ENCODE results near the gene TAF4. TPM values are rescaled to one million over a fixed set of nuclear protein-coding genes. Genes with fewer than 3 reads are reported as not detected.

The TAF4 gene
- total and polyA plus RNA-seq, 7 experiments from 2014 or later, result 0.74 to 43.7 (median 20.8) TPM

DNA sequence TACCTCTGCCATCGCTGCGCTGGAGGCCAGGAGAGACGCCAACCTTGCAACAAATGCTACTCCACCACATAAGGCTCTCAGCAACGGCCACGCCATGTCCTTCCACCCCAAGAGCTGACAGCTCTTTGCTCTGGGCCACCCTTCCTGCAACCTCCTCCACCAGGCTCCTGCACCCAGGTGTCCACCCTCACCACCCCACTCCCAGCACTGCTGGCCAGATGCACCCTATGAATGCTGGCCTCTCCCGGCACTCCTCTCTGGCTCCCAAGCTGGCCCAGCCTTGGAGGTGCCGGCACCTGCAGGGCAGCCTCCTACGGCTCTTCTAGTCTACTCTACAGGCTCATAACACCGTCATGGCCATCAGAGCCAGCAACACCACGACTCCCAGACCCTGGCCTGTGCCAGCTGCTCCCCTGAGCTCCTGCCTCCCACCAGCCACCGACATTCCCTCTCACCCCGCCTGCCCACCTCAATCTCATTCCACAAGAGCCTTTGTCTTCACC, 11.2 kb downstream of the TAF4 start:
- Mint-ChIP-seq H3K27me3 (no peaks in the 10 kb centered on the region), H3K4me3 (no peak overlapping the region), H3K27ac (no peak overlapping the region), H3K36me3 (peaks cover 0 to 10% (median 0%) of the 10 kb centered on the region in 5 donors), H3K9me3 (no peaks in the 10 kb centered on the region), H3K4me1 (peaks cover 11 to 81% (median 49%) of the 10 kb centered on the region in 7 donors)
- DNase-seq (no peak), ATAC-seq (no peak)
- ChIA-PET CTCF (no interaction called here), POLR2A (no interaction called here)
- intact Hi-C loops (cut with micrococcal nuclease), result no loop called here
- H3K27me3 ChIP-seq (ENCODE audit: control insufficient read depth in 2 of 2, insufficient read depth in 2 of 2, low read length in 2 of 2), result no peaks in the 10 kb centered on the region
- no peak overlapping the region for H3K27ac ChIP-seq (ENCODE audit: low read depth, low read length)
- peaks cover 0 to 3% of the 10 kb centered on the region in 2 donors for H3K4me1 ChIP-seq (ENCODE audit: control insufficient read depth in 2 of 2, insufficient read depth in 2 of 2, low read length in 2 of 2)
- peaks cover 0 to 6% (median 0%) of the 10 kb centered on the region in 3 experiments for H3K36me3 ChIP-seq (ENCODE audit: control insufficient read depth in 2 of 3, insufficient read depth in 3 of 3, low read length in 3 of 3)
- H3K4me3 ChIP-seq (ENCODE audit: low read length), result no peak overlapping the region
- no peaks in the 10 kb centered on the region for H3K9me3 ChIP-seq (ENCODE audit: control insufficient read depth in 2 of 3, low read length in 3 of 3)

DNA sequence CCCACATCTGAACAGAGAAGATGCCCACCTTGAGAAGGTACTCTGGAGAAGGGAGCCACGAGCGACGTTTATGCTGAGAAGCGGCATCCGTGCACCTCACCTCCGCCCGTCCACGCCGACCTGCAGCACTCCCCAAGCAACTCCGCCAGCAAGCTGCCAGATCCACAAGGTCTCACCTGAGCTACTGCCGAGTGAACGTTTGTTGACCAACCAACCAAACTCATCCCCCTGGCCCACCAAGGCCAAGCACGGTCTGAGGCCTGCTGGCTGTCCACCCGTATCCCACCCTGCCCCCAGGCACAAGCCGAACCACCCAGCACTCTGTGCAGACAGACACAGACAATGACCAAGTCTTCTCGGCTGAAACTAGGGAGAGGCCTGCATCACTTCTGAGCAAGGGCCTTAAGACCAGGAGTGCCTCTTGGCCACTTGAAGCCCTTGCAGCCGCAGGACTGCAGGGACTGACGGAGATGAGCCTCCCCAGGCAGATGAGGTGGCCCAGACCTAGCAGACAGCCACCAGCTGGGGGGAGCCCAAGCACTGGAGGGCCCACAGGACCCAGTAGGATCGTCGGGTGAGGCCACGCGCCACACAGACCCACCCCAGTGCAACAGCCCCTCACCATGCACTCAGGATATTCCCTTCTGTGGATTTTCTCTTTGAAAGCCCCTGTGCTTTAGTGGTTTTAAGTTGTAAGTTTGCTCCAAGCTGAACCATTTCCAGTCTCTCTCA, 12.1 kb downstream of the TAF4 start:
- Mint-ChIP-seq H3K27me3 (no peaks in the 10 kb centered on the region), H3K4me1 (peaks cover 10 to 80% (median 47%) of the 10 kb centered on the region in 7 donors), H3K9me3 (no peaks in the 10 kb centered on the region), H3K36me3 (peaks cover 0 to 7% (median 0%) of the 10 kb centered on the region in 5 donors), H3K4me3 (peak overlapping the region in 1 of 10 donors; percentile 10), H3K27ac (peak overlapping the region in 2 of 9 donors; percentile 67 to 79)
- peaks cover 0 to 3% of the 10 kb centered on the region in 2 donors for H3K4me1 ChIP-seq (ENCODE audit: control insufficient read depth in 2 of 2, insufficient read depth in 2 of 2, low read length in 2 of 2)
- ATAC-seq (no peak), DNase-seq (no peak)
- intact Hi-C loops (cut with micrococcal nuclease), result no loop called here
- no peaks in the 10 kb centered on the region for H3K9me3 ChIP-seq (ENCODE audit: control insufficient read depth in 2 of 3, low read length in 3 of 3)
- H3K36me3 ChIP-seq (ENCODE audit: control insufficient read depth in 2 of 3, insufficient read depth in 3 of 3, low read length in 3 of 3), result peaks cover 0 to 6% (median 0%) of the 10 kb centered on the region in 3 experiments
- H3K27ac ChIP-seq (ENCODE audit: low read depth, low read length), result no peak overlapping the region
- H3K27me3 ChIP-seq (ENCODE audit: control insufficient read depth in 2 of 2, insufficient read depth in 2 of 2, low read length in 2 of 2), result no peaks in the 10 kb centered on the region
- ChIA-PET POLR2A (no interaction called here), CTCF (no interaction called here)
- no peak overlapping the region for H3K4me3 ChIP-seq (ENCODE audit: low read length)

DNA sequence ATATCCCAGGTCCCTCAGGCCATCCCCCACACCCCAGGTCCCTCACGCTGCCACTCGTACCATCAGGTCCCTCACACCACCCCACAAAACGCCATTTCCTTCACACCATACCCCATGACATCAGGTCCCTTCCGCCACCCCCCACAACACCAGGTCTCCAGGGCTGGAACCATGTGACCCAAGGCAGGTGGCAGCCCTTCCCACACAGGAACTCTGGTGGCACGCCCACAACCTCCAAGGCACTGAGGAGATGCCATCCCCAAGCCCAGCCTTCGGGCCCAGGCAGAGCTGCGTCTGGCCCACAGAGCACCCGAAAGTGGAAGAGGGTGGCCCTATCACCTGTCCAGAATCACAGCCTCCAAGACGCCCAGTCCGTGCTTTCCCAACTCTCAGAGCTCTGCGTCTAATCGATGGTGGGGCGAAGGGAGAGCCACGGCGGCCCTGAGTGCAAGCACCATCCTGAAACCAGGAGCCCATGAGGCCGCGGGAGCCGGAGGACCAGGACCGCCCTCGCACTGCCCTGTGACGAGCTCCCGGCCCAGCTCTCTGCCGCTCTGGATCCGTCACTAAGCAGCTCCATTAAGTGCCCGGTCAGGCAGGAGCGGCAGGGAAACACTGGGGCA, 12.7 kb downstream of the TAF4 start:
- ATAC-seq (no peak), DNase-seq (no peak)
- peaks cover 0 to 7% (median 0%) of the 10 kb centered on the region in 5 donors for H3K36me3 Mint-ChIP-seq
- Histone ChIP-seq H3K4me3 (ENCODE audit: low read length) (no peak overlapping the region), H3K27ac (ENCODE audit: low read depth, low read length) (no peak overlapping the region), H3K36me3 (ENCODE audit: control insufficient read depth in 2 of 3, insufficient read depth in 3 of 3, low read length in 3 of 3) (peaks cover 0 to 6% (median 0%) of the 10 kb centered on the region in 3 experiments), H3K4me1 (ENCODE audit: control insufficient read depth in 2 of 2, insufficient read depth in 2 of 2, low read length in 2 of 2) (peaks cover 0 to 3% of the 10 kb centered on the region in 2 donors), H3K9me3 (ENCODE audit: control insufficient read depth in 2 of 3, low read length in 3 of 3) (no peaks in the 10 kb centered on the region), H3K27me3 (ENCODE audit: control insufficient read depth in 2 of 2, insufficient read depth in 2 of 2, low read length in 2 of 2) (no peaks in the 10 kb centered on the region)
- no peak overlapping the region for H3K4me3 Mint-ChIP-seq
- peaks cover 10 to 80% (median 47%) of the 10 kb centered on the region in 7 donors for H3K4me1 Mint-ChIP-seq
- no peaks in the 10 kb centered on the region for H3K27me3 Mint-ChIP-seq
- ChIA-PET CTCF (no interaction called here), POLR2A (no interaction called here)
- intact Hi-C loops (cut with micrococcal nuclease), result no loop called here
- H3K9me3 Mint-ChIP-seq, result no peaks in the 10 kb centered on the region
- no peak overlapping the region for H3K27ac Mint-ChIP-seq

DNA sequence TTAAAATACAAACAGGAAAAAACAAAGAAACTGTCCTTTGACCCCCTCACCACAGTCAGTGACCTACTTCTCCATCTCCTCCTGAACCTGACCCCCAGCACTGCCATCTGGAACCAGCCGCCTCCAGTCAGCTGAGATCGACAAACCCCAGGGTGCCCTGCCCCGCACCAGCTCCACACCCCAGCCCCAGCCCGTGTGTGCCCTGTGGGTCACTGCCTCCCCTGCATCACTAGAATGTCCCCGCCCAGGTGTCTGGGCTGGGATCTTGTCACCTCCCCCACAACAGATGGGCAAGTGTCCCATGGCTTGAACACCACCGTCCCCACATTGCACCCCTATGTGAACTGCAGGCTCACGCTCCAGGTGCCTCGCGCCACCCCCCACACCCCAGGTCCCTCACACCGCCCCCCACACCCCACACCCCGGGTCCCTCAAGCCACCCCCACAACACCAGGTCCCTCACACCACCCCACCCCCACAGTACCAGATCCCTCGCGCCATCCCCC, 13.3 kb downstream of the TAF4 start:
- ChIA-PET CTCF (no interaction called here), POLR2A (no interaction called here)
- H3K27ac Mint-ChIP-seq, result peak overlapping the region in 2 of 9 donors; percentile 32 to 65
- ATAC-seq (no peak), DNase-seq (no peak)
- H3K27me3 ChIP-seq (ENCODE audit: control insufficient read depth in 2 of 2, insufficient read depth in 2 of 2, low read length in 2 of 2), result no peaks in the 10 kb centered on the region
- H3K27me3 Mint-ChIP-seq, result no peaks in the 10 kb centered on the region
- H3K4me3 Mint-ChIP-seq, result peak overlapping the region in 2 of 10 donors; percentile 50 to 72
- H3K27ac ChIP-seq (ENCODE audit: low read depth, low read length), result no peak overlapping the region
- H3K9me3 ChIP-seq (ENCODE audit: control insufficient read depth in 2 of 3, low read length in 3 of 3), result no peaks in the 10 kb centered on the region
- H3K4me3 ChIP-seq (ENCODE audit: low read length), result no peak overlapping the region
- peaks cover 0 to 6% (median 0%) of the 10 kb centered on the region in 3 experiments for H3K36me3 ChIP-seq (ENCODE audit: control insufficient read depth in 2 of 3, insufficient read depth in 3 of 3, low read length in 3 of 3)
- no peaks in the 10 kb centered on the region for H3K9me3 Mint-ChIP-seq
- intact Hi-C loops (cut with micrococcal nuclease), result no loop called here
- peaks cover 0 to 3% of the 10 kb centered on the region in 2 donors for H3K4me1 ChIP-seq (ENCODE audit: control insufficient read depth in 2 of 2, insufficient read depth in 2 of 2, low read length in 2 of 2)
- H3K36me3 Mint-ChIP-seq, result peaks cover 0 to 11% (median 0%) of the 10 kb centered on the region in 5 donors
- peaks cover 9 to 80% (median 50%) of the 10 kb centered on the region in 7 donors for H3K4me1 Mint-ChIP-seq

DNA sequence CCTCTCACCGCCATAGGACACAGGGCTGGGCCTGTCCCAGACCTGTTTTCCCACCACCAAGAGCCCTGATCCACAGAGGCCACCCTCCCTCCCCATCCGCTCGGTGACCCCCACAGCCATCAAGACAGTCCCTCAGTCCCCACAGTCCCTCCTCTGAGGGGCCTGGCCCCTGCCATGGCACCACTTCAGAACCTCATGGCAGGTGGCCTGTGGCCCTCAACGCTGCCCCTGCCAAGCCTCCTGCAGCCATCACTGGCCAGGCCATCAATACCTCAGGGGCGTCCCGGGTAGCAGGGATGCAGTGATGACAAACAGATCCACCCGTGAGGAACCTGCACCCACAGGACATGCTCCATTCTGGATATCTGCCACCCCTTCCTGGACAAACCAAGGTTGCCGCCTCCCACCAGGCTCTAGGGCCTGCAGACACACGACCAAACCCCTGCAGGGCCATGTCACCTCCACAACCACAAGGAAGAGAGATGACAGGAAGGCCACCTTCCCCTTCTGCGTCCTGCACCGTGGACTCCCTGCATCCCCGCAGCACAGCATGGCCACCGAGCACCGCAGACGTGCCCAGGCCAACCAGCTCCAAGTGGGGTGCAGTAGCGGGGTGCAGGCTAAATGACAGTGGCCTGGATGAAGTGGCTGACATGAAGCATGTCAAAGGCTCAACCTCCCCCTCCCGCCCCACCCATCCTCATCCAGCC, 14.0 kb downstream of the TAF4 start:
- Mint-ChIP-seq H3K9me3 (no peaks in the 10 kb centered on the region), H3K27me3 (no peaks in the 10 kb centered on the region), H3K4me1 (peaks cover 6 to 80% (median 50%) of the 10 kb centered on the region in 7 donors), H3K4me3 (peak overlapping the region in 1 of 10 donors; percentile 23), H3K27ac (peak overlapping the region in 2 of 9 donors; percentile 46 to 72), H3K36me3 (peaks cover 0 to 15% (median 0%) of the 10 kb centered on the region in 5 donors)
- ChIA-PET CTCF (no interaction called here), POLR2A (no interaction called here)
- Histone ChIP-seq H3K27ac (ENCODE audit: low read depth, low read length) (no peak overlapping the region), H3K27me3 (ENCODE audit: control insufficient read depth in 2 of 2, insufficient read depth in 2 of 2, low read length in 2 of 2) (no peaks in the 10 kb centered on the region), H3K4me1 (ENCODE audit: control insufficient read depth in 2 of 2, insufficient read depth in 2 of 2, low read length in 2 of 2) (no peaks in the 10 kb centered on the region), H3K4me3 (ENCODE audit: low read length) (no peak overlapping the region), H3K9me3 (ENCODE audit: control insufficient read depth in 2 of 3, low read length in 3 of 3) (no peaks in the 10 kb centered on the region), H3K36me3 (ENCODE audit: control insufficient read depth in 2 of 3, insufficient read depth in 3 of 3, low read length in 3 of 3) (peaks cover 0 to 6% (median 0%) of the 10 kb centered on the region in 3 experiments)
- intact Hi-C loops (cut with micrococcal nuclease), result no loop called here
- DNase-seq (no peak), ATAC-seq (no peak)

DNA sequence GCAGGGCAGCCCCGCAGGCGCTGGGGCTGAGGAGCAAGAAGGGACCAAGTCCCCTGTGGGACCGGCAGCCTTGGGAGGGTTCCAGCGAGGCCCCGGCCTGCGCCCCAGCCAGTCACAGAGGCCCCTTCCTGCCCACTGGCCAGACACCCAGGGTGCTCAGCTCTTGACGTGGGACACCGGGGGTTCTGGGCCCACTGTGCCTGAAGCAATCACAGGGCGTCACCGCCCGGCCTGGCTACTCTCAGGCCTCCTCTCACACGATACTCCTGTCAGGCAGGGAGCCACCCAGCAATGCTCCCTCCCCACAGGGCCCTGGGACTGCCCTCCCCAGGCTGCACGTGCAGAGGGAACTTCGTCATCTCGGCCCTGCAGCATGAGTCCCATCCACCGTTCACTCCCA, 14.5 kb downstream of the TAF4 start:
- Histone ChIP-seq H3K27me3 (ENCODE audit: control insufficient read depth in 2 of 2, insufficient read depth in 2 of 2, low read length in 2 of 2) (no peaks in the 10 kb centered on the region), H3K4me3 (ENCODE audit: low read length) (no peak overlapping the region), H3K27ac (ENCODE audit: low read depth, low read length) (no peak overlapping the region), H3K36me3 (ENCODE audit: control insufficient read depth in 2 of 3, insufficient read depth in 3 of 3, low read length in 3 of 3) (peaks cover 0 to 6% (median 0%) of the 10 kb centered on the region in 3 experiments), H3K4me1 (ENCODE audit: control insufficient read depth in 2 of 2, insufficient read depth in 2 of 2, low read length in 2 of 2) (no peaks in the 10 kb centered on the region), H3K9me3 (ENCODE audit: control insufficient read depth in 2 of 3, low read length in 3 of 3) (no peaks in the 10 kb centered on the region)
- H3K9me3 Mint-ChIP-seq, result no peaks in the 10 kb centered on the region
- H3K4me3 Mint-ChIP-seq, result peak overlapping the region in 1 of 10 donors; percentile 34
- no peaks in the 10 kb centered on the region for H3K27me3 Mint-ChIP-seq
- peaks cover 0 to 18% (median 0%) of the 10 kb centered on the region in 5 donors for H3K36me3 Mint-ChIP-seq
- ChIA-PET CTCF (no interaction called here), POLR2A (no interaction called here)
- ATAC-seq (no peak), DNase-seq (no peak)
- peak overlapping the region in 2 of 9 donors; percentile 46 to 72 for H3K27ac Mint-ChIP-seq
- intact Hi-C loops (cut with micrococcal nuclease), result no loop called here
- peaks cover 3 to 81% (median 51%) of the 10 kb centered on the region in 7 donors for H3K4me1 Mint-ChIP-seq

Measured in naive thymus-derived CD4-positive, alpha-beta T cell (primary cell).